Aorta (tissue), 5 donors: ENCODE data around the gene ETS1. TPM values are rescaled to one million over a fixed set of nuclear protein-coding genes. Genes with fewer than 3 reads are reported as not detected.

Experiments
- ATAC-seq: fragments of 200-7000 bp; cut with Tn5 transposase; one replicate; pipeline ENCODE4 v1.9.1; 2022; ENCODE audit warnings: moderate library complexity; ENCODE audit not compliant: low FRiP score
- DNase-seq, 2 donors: peaks; one replicate each; pipeline ENCODE4 v3.0.0-alpha.2; 2020
- H3K27ac ChIP-seq, 2 donors: one replicate each; pipeline ENCODE4 v1.5.1; 2013; ENCODE audit warnings: low read length in 2 of 2, mild to moderate bottlenecking in 2 of 2, moderate library complexity in 2 of 2, control low read depth in 1 of 2, inconsistent platforms in 1 of 2, low read depth in 1 of 2
- H3K27me3 ChIP-seq, 2 donors: one replicate each; pipeline ENCODE4 v1.6.1; 2013; ENCODE audit warnings: control low read depth in 1 of 2, low read length in 1 of 2, mild to moderate bottlenecking in 1 of 2, moderate library complexity in 1 of 2; ENCODE audit not compliant: insufficient read depth in 2 of 2, control insufficient read depth in 1 of 2
- H3K36me3 ChIP-seq, 2 donors: one replicate each; pipeline ENCODE4 v1.6.1; 2013; ENCODE audit warnings: control low read depth in 1 of 2, low read length in 1 of 2, mild to moderate bottlenecking in 1 of 2; ENCODE audit not compliant: insufficient read depth in 2 of 2, control insufficient read depth in 1 of 2
- H3K4me1 ChIP-seq, 2 donors: one replicate each; pipeline ENCODE4 v1.6.1; 2013; ENCODE audit warnings: low read length in 2 of 2, control low read depth in 1 of 2, mild to moderate bottlenecking in 1 of 2, moderate library complexity in 1 of 2; ENCODE audit not compliant: insufficient read depth in 2 of 2, control insufficient read depth in 1 of 2
- H3K4me3 ChIP-seq, 2 donors: one replicate each; pipeline ENCODE4 v1.5.1; 2013; ENCODE audit warnings: low read length in 2 of 2, control low read depth in 1 of 2, mild to moderate bottlenecking in 1 of 2
- H3K9me3 ChIP-seq: one replicate; pipeline ENCODE4 v1.6.1; 2013; ENCODE audit warnings: mild to moderate bottlenecking, low read length; ENCODE audit not compliant: control insufficient read depth
- WGBS, 2 donors: extraction: QIAGEN DNeasy Blood & Tissue Kit; methylation state at CpG; one replicate each; pipeline ENCODE4 v1.1.7; 2013; 5-methylcytosine and 5-hydroxymethylcytosine counted together
- intact Hi-C, 2 donors: fragments of 100-400 bp; cut with DNase I; formaldehyde crosslinking; loops; one replicate each; pipeline versions ENCODE4 v1.14.2 to v1.15.0; 2022
- polyA plus RNA-seq, 2 donors: library from polyadenylated mRNA; stranded (reverse); fragments of 200-250 nt; gene quantifications; one replicate each; pipeline ENCODE4 v1.2.3, GENCODE V29; 2013
- total RNA-seq, 2 donors: library from RNA; stranded (reverse); fragmentation: NEBNext Ultra II Directional; extraction: Animal tissue kit (Norgen Biotek cat#: 25700); gene quantifications; one replicate each; pipeline ENCODE4 v1.2.1, GENCODE V29; 2021
- donor health status: healthy with polysubstance abuse.
- donor health status: Bipolar disorder and iron deficiency.
- donor health status: DM: no; HTN: no; CAD: no.
- donor health status: DM: no; HTN: no; CAD: no.
- donor health status: DM: yes; HTN: yes; CAD: no.

Gene ETS1
- total and polyA plus RNA-seq, 4 donors, result 17.8 to 125 (median 69.8) TPM

- H3K27me3 ChIP-seq, result no peaks in the 10 kb centered on the region
- DNase-seq, result no peak
- H3K4me1 ChIP-seq, result peaks cover 2 to 3% of the 10 kb centered on the region in 2 donors
- WGBS, 2 donors, result 60 to 62% methylated on average over 2 of the region's 2 CpGs
- ATAC-seq, result no peak
- H3K27ac ChIP-seq, result peak overlapping the region in 1 of 2 donors; percentile 48
- H3K36me3 ChIP-seq, result peaks cover 4 to 6% of the 10 kb centered on the region in 2 donors
- intact Hi-C loops, result no loop called here
- H3K9me3 ChIP-seq, result no peaks in the 10 kb centered on the region
- no peak overlapping the region for H3K4me3 ChIP-seq
Observed at GRCh38 chr11:128492461-128492860, 94.9 kb downstream of the ETS1 start.

- peaks cover 2 to 3% of the 10 kb centered on the region in 2 donors for H3K4me1 ChIP-seq
- 83 to 86% methylated on average over 3 of the region's 3 CpGs for WGBS, 2 donors
- DNase-seq (no peak), ATAC-seq (no peak)
- H3K4me3 ChIP-seq, result no peak overlapping the region
- H3K36me3 ChIP-seq, result peaks cover 4 to 8% of the 10 kb centered on the region in 2 donors
- no peak overlapping the region for H3K27ac ChIP-seq
- H3K9me3 ChIP-seq, result no peaks in the 10 kb centered on the region
- intact Hi-C loops, result no loop called here
- H3K27me3 ChIP-seq, result no peaks in the 10 kb centered on the region
Observed at GRCh38 chr11:128491195-128491936, 96.0 kb downstream of the ETS1 start.

DNA sequence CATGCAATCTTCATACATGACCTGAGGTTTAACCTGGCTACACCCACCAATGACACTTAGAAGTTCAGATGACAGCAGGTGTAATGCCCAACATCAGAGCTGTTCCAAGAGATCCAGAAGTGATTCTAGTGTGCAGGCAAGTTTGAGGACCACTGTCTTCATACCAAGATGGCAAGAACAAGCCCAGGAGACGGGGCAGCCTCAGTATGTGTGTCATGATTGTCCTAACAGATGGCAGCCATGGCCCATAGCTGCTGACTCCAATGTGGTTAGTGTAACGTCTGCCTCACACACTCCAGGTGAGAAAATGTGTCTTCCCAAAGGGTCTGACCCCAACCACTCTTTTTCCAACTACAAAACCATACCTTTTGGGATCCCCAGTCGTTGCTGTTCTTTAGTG is 97.3 kb downstream of the ETS1 start:
- Histone ChIP-seq H3K9me3 (no peaks in the 10 kb centered on the region), H3K4me3 (no peak overlapping the region), H3K27ac (peak overlapping the region in 1 of 2 donors; percentile 10), H3K27me3 (no peaks in the 10 kb centered on the region), H3K36me3 (peaks cover 4 to 9% of the 10 kb centered on the region in 2 donors), H3K4me1 (peaks cover 2 to 3% of the 10 kb centered on the region in 2 donors)
- DNase-seq (no peak), ATAC-seq (no peak)
- intact Hi-C loops, result no loop called here
- WGBS, 2 donors, result 78 to 83% methylated on average over 3 of the region's 3 CpGs

- no peak for ATAC-seq
- Histone ChIP-seq H3K36me3 (peaks cover 10 to 11% of the 10 kb centered on the region in 2 donors), H3K4me3 (no peak overlapping the region), H3K27ac (no peak overlapping the region), H3K4me1 (peaks cover 2 to 3% of the 10 kb centered on the region in 2 donors), H3K9me3 (no peaks in the 10 kb centered on the region), H3K27me3 (no peaks in the 10 kb centered on the region)
- no peak for DNase-seq
- intact Hi-C loops, result no loop called here
- WGBS, 2 donors, result 80 to 86% methylated on average over 5 of the region's 5 CpGs
Observed at GRCh38 chr11:128488471-128488870, 98.9 kb downstream of the ETS1 start.

DNA sequence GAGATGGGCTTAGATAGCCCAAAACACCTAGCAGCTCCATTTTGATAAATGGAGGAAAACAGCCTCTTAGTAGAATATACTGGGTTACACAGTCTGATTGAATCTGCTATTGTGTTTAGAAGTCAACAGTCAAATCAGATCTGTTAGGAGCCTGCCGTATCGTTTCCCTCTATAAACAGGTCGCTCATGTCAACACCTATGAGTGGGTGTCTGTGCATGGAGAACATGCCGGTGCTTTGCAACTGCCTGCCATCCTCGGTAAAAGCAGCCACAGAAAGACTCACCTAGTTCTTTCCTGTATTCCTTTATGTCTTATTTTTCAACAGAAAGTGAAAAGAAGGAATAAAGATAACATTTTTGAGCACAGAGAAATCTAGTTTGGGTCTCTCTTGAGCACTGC is 99.4 kb downstream of the ETS1 start:
- Histone ChIP-seq H3K27me3 (no peaks in the 10 kb centered on the region), H3K36me3 (peaks cover 10 to 11% of the 10 kb centered on the region in 2 donors), H3K4me1 (peaks cover 2 to 3% of the 10 kb centered on the region in 2 donors), H3K27ac (no peak overlapping the region), H3K9me3 (no peaks in the 10 kb centered on the region), H3K4me3 (no peak overlapping the region)
- intact Hi-C loops, result no loop called here
- ATAC-seq, result no peak
- WGBS, 2 donors, result 75 to 79% methylated on average over 5 of the region's 5 CpGs
- DNase-seq, result no peak

DNA sequence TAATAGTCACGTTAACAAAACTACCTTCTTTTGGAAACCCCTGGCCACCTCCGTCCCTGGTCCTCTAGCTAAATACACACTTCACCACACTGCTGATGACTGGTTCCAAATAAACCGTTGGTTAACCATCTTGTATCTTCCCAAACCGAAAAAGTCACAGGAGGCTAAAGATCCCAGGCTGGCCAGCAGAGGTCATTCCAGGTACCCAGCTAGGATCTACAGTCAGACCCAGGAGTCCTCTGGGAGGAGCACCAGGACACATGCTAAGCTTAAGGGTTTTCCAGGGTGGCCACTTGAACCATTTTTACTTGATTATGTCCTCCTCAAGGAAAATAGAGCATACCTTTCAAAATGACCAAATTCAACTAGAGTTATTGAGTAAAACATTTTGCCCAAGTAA is 103.2 kb downstream of the ETS1 start:
- Histone ChIP-seq H3K4me3 (no peak overlapping the region), H3K27me3 (no peaks in the 10 kb centered on the region), H3K36me3 (peaks cover 7 to 9% of the 10 kb centered on the region in 2 donors), H3K4me1 (peaks cover 2 to 5% of the 10 kb centered on the region in 2 donors), H3K27ac (no peak overlapping the region), H3K9me3 (no peaks in the 10 kb centered on the region)
- no peak for ATAC-seq
- no peak for DNase-seq
- WGBS, 2 donors, result 72 to 80% methylated on average over 4 of the region's 4 CpGs
- intact Hi-C loops, result no loop called here

DNA sequence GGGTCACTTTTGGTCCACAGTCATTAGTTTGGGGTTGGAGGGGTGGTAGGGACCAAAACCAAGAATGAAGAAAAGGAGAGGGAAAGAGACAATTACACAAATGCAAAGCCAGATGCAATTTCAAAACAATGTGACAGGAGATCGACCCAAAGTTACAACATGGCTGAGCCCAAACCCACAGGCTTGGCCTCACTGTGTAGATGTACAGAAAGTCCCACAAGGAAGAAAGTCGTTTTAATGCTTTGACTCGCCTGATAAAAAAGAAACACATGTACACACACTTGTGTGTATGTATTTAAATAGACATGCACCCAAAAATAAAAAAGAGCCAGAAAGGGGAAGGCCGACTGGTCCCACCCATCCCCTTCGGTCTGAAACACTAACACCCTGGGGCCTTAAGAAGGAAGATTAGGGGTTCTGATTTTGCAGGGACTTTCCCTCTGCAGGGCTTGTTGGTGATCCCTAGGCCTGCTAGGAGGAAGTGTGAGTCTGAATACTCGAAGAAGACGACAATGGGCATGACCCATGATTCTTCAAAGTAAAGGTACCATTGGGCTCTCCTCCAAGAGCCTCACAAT is 104.1 kb downstream of the ETS1 start:
- H3K4me1 ChIP-seq, result peaks cover under 1 to 5% of the 10 kb centered on the region in 2 donors

GRCh38 chr11:128482512-128483191 is 104.7 kb downstream of the ETS1 start:
- H3K27me3 ChIP-seq, result no peaks in the 10 kb centered on the region
- ATAC-seq, result peak; percentile 65
- peaks cover 5 to 9% of the 10 kb centered on the region in 2 donors for H3K36me3 ChIP-seq
- DNase-seq, result no peak
- 77 to 82% methylated on average over 11 of the region's 11 CpGs for WGBS, 2 donors
- H3K27ac ChIP-seq, result peak overlapping the region in 1 of 2 donors; percentile 78
- intact Hi-C loops, result no loop called here
- no peaks in the 10 kb centered on the region for H3K9me3 ChIP-seq
- peaks cover 0 to 5% of the 10 kb centered on the region in 2 donors for H3K4me1 ChIP-seq
- H3K4me3 ChIP-seq, result no peak overlapping the region

More for the DNA sequence above, 104.1 kb downstream of the ETS1 start:
- intact Hi-C loops, result no loop called here
- H3K4me3 ChIP-seq, result no peak overlapping the region
- no peak overlapping the region for H3K27ac ChIP-seq
- H3K27me3 ChIP-seq, result no peaks in the 10 kb centered on the region
- no peaks in the 10 kb centered on the region for H3K9me3 ChIP-seq
- 83 to 87% methylated on average over 7 of the region's 7 CpGs for WGBS, 2 donors
- H3K36me3 ChIP-seq, result peaks cover 5 to 9% of the 10 kb centered on the region in 2 donors
- no peak for ATAC-seq
- DNase-seq, result no peak
